Activated CD4-positive, alpha-beta T cell treated with anti-CD3 and anti-CD28 coated beads, Interleukin-2, amount 10 ng/mL, durations not matched to agents 7 days and 5 days (primary cell): Measurements from ENCODE around the gene GLO1. TPM values are rescaled to one million over a fixed set of nuclear protein-coding genes. Genes with fewer than 3 reads are reported as not detected.

Source experiments
- CTCF ChIA-PET: fragments of 350-600 bp; sonication (Branson Sonifier 250); formaldehyde crosslinking; loops from one replicate; lab custom pipeline; 2021; ENCODE audit warnings: antibody characterized with exemption; lab: Charles Lee
- POLR2A ChIA-PET: fragments of 350-600 bp; sonication (Branson Sonifier 250); formaldehyde crosslinking; loops from one replicate; lab custom pipeline; 2021; ENCODE audit warnings: antibody characterized with exemption; lab: Charles Lee
- DNase-seq: peaks from one replicate; pipeline ENCODE4 v3.0.0-alpha.2; 2020
- H3K27ac Mint-ChIP-seq: one replicate; pipeline ENCODE4 v1.8.0; 2021; ENCODE audit warnings: mild to moderate bottlenecking, moderate library complexity, mixed read lengths
- H3K27me3 Mint-ChIP-seq: one replicate; pipeline ENCODE4 v1.8.0; 2021; ENCODE audit warnings: mixed read lengths
- H3K36me3 Mint-ChIP-seq: one replicate; pipeline ENCODE4 v1.8.0; 2021; ENCODE audit warnings: low read depth, mixed read lengths
- H3K4me1 Mint-ChIP-seq: one replicate; pipeline ENCODE4 v1.8.0; 2021; ENCODE audit warnings: mixed read lengths
- H3K4me3 Mint-ChIP-seq: one replicate; pipeline ENCODE4 v1.8.0; 2021; ENCODE audit warnings: mild to moderate bottlenecking, moderate library complexity, mixed read lengths
- H3K9me3 Mint-ChIP-seq: one replicate; pipeline ENCODE4 v1.8.0; 2021; ENCODE audit warnings: mixed read lengths
- total RNA-seq, 2 experiments: library from RNA; stranded (reverse); gene quantifications; one replicate each; pipeline ENCODE4 v1.2.3, GENCODE V29; 2021

Gene GLO1
- total RNA-seq, 2 experiments from 2014 or later, result 77.1 to 85.6 TPM

DNA sequence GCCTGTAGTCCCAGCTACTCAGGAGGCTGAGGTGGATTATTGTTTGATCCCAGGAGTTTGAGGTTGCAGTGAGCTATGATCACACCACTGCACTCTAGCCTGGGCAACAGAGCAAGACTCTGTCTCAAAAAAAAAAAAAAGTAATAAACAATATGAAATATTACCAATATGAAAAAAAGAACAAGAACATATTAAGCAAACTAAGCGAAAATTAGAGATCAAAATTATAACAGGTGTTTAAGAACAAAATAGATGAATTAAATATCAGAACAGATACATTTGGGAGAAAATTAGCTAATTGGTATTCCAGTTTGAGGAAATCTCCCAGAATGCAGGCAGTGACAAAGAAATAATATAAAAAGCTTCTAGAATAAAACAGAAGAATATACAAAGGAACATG is 23.3 kb downstream of the GLO1 start:
- CTCF ChIA-PET, result interaction anchor here (2.0 kb wide), 1 partner anchor 8 kb away, joined by 4 read pairs; no protein-coding TSS in a partner anchor
- DNase-seq, result no peak

DNA sequence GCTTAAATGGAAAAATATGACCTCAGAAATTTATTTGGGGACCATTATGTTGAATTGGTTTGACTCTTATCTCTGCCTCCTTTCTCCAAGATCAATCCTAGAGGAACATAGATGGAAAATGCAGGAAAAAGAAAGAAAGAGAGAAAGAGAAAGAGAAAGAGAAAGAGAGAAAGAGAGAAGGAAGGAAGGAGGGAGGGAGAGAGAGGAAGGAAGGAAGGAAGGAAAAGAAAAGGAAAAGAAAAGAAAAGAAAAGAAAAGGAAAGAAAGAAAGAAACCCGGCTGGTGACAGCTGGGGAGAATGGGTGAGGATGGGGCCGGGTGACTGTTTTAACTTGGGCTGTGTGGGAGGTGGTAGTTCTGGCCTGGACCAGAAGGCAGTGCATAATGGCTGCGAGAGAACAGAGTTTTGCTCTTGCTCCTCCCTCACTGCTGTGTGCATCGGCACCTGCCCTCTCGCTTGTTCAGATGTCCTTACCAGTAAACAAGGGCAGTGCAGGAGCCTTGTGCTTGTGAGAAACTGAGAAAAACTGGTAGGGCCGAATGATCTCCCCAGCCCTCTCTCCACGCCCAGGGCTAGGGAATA is 24.7 kb downstream of the GLO1 start:
- no peak overlapping the region for H3K4me3 Mint-ChIP-seq
- CTCF ChIA-PET, result interaction anchor here (0.9 to 2.0 kb wide), 2 partner anchors 9 to 10 kb away, joined by 3 to 4 read pairs; no protein-coding TSS in a partner anchor
- no peaks in the 10 kb centered on the region for H3K27me3 Mint-ChIP-seq
- H3K36me3 Mint-ChIP-seq, result peaks cover 61% of the 10 kb centered on the region
- H3K9me3 Mint-ChIP-seq, result no peaks in the 10 kb centered on the region
- no peak for DNase-seq
- POLR2A ChIA-PET, result no interaction called here
- H3K27ac Mint-ChIP-seq, result no peak overlapping the region
- peaks cover 24% of the 10 kb centered on the region for H3K4me1 Mint-ChIP-seq

More for the DNA sequence above, 23.3 kb downstream of the GLO1 start:
- Mint-ChIP-seq H3K4me1 (peaks cover 10% of the 10 kb centered on the region), H3K9me3 (no peaks in the 10 kb centered on the region), H3K4me3 (no peak overlapping the region), H3K27me3 (no peaks in the 10 kb centered on the region), H3K36me3 (peaks cover 54% of the 10 kb centered on the region), H3K27ac (no peak overlapping the region)
- POLR2A ChIA-PET, result no interaction called here

DNA sequence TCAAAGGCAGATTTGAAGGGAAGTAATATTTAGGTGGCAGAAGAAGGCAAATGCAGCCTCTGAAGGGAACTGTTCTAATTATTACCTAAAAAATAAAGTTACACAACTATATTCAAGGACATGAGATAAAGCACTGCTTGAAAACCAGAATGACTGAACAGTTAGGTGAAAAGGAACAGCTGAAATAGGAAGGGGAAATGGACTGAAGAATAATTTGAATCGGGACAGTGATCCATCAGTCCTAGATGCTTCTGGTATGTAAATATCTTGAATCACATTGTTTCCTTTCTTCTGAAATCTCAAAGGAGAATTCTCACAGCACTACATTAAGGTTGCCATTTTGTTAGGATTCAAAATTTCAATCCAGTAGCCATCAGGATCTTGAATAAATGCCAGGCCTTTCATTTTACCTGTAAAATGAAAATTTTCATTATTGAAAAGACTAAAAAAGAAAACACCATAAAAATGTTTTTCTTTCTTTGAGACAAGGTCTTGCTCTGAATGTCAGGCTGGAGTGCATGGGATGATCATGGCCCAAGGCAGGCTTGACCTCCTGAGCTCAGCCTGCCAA is 25.9 kb downstream of the GLO1 start:
- H3K27me3 Mint-ChIP-seq, result no peaks in the 10 kb centered on the region
- H3K9me3 Mint-ChIP-seq, result no peaks in the 10 kb centered on the region
- H3K27ac Mint-ChIP-seq, result no peak overlapping the region
- H3K36me3 Mint-ChIP-seq, result peaks cover 56% of the 10 kb centered on the region
- ChIA-PET CTCF (interaction anchor here (1.0 kb wide), 1 partner anchor 9 kb away, joined by 4 read pairs; no protein-coding TSS in a partner anchor), POLR2A (no interaction called here)
- no peak for DNase-seq
- H3K4me1 Mint-ChIP-seq, result peaks cover 28% of the 10 kb centered on the region
- no peak overlapping the region for H3K4me3 Mint-ChIP-seq

DNA sequence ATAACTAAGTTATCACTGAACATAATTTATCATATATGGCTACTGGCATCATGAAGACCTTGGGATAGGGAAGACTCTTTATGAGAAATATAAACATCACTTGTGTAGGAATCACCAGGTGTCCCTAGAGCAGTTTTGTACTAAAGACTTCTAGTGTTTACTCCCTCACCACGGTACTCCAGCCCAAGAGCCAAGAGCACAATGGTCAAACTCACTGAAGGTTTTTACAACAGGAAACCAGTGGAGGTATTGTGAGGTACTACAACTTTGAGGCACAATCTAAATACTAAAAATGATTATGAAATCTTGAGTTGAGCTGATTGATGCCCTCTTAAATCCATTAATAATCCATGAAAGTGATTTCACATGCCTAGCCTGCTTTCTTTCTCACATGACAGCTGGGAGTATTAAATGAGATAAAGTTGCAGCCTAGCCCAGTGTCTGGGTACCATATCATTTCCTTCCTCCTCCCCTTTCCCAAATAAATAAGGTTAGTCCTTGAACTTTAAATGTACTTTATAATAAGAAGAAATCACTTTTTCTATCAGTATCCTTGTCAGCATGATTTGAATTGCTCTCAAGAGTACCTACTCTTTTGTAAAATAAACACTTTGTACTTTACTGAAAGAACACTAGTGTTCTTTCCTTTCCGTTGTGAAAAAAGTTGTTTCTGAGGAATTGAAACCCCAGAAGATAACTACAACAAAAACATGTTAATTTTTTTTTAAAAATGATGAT is 26.5 kb downstream of the GLO1 start:
- H3K4me1 Mint-ChIP-seq, result peaks cover 30% of the 10 kb centered on the region
- no peak overlapping the region for H3K27ac Mint-ChIP-seq
- ChIA-PET POLR2A (no interaction called here), CTCF (interaction anchor here (1.0 kb wide), 1 partner anchor 9 kb away, joined by 4 read pairs; no protein-coding TSS in a partner anchor)
- peaks cover 50% of the 10 kb centered on the region for H3K36me3 Mint-ChIP-seq
- no peaks in the 10 kb centered on the region for H3K27me3 Mint-ChIP-seq
- no peaks in the 10 kb centered on the region for H3K9me3 Mint-ChIP-seq
- no peak overlapping the region for H3K4me3 Mint-ChIP-seq
- DNase-seq, result no peak

DNA sequence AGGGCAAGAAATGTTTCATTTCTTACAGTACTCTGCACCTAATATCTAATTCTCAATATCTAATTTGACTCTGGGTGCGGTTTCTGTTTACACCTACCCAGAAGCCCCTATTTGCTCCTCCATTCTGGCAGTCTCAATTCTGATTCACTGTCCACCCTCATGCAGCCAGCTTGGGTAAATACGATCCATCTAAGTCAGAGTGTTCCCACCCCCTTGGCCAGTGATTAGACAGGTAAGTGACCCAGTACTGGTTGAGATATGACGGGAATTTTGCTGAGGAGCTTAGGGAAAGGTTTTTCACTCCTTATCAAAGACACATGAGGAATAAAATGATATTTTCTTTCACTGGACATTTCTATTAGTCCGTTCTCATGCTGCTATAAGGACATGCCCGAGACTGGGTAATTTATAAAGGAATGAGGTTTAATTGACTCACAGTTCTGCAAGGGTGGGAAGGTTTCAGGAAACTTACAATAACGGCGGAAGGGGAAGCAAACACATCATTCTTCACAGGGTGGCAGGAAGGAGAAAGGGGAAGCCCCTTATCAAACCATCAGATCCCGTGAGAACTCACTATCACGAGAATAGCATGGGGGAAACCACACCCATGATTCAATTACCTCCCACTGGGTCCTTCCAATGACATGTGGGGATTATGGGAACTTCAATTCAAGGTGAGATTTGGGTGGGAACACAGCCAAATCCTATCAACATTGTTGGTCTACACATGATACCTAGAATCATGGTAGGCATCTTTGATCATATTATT is 29.4 kb downstream of the GLO1 start:
- POLR2A ChIA-PET, result no interaction called here
- Mint-ChIP-seq H3K9me3 (no peaks in the 10 kb centered on the region), H3K4me1 (peaks cover 30% of the 10 kb centered on the region), H3K4me3 (no peak overlapping the region), H3K27ac (no peak overlapping the region), H3K27me3 (no peaks in the 10 kb centered on the region), H3K36me3 (peaks cover 42% of the 10 kb centered on the region)
- CTCF ChIA-PET, result interaction anchor here (0.5 to 1.3 kb wide), 4 partner anchors 16 to 32 kb away, joined by 3 read pairs; no protein-coding TSS in a partner anchor
- peak; percentile 8 for DNase-seq

DNA sequence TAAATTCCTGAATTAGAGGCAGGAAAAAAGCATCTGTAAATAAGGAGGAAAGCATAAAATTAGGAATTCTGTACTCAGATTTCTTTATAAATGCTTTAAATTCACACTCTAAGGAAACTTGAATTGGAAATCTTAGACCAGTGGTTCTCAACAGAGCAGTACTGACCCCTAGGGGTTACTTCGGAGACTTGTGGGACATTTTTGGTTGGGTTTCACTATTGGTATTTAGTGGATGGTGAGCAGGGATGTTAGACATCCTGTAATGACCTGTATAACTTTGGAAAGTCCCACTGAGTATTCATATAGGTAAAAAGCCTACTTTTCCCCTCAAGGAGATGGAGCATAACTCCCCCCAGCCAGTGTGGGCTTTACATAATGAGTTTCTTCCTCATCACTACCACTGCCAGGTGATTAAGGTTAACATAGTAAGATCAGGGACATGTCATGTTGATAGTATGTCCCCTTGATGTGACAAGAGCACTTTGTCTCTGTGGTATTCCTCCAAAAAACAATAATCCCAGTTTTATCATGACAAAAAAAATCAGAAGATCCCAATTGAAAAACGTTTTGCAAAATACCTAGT is 31.0 kb downstream of the GLO1 start:
- no peak overlapping the region for H3K4me3 Mint-ChIP-seq

DNA sequence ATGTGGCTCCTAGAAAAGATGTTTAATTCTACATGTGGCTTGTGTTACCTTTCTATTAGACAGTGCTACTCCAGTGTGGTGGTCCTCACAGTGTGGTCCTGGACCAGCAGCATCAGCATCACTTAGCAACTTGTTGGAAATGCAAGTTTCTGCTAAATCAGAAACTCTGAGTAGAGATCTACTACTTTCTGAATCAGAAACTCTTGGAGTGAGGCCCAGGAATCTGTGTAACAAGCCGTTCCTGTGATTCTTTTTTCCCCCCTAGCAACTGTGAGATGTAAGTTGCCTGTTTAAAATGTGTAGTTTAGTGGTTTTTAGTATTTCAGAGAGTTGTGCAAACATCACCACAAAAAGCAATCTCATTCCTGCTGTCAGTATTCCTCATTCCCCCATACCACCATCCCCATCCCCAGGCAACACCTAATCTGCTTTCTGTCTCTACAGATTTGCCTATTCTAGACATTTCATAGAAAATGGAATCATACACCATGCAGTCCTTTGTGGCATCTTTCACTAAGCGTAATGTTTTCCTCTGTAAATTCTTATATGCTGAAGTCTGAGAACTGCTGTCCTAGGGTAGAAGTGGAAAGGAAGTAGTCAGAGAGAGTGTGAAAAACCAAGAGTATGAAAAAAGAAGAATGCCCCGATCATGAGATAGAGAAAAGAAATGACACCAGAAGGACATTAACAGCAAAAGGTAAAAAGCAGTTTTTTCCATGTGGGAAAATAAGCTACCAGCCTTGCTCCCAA is 44.4 kb downstream of the GLO1 start:
- Mint-ChIP-seq H3K9me3 (no peaks in the 10 kb centered on the region), H3K27me3 (no peaks in the 10 kb centered on the region), H3K36me3 (peaks cover 3% of the 10 kb centered on the region), H3K4me1 (no peaks in the 10 kb centered on the region), H3K27ac (no peak overlapping the region), H3K4me3 (no peak overlapping the region)
- ChIA-PET POLR2A (no interaction called here), CTCF (interaction anchor here (1.1 kb wide), 1 partner anchor 14 kb away, joined by 3 read pairs; no protein-coding TSS in a partner anchor)
- DNase-seq, result no peak

More for the DNA sequence above, 31.0 kb downstream of the GLO1 start:
- no peaks in the 10 kb centered on the region for H3K9me3 Mint-ChIP-seq
- no peak overlapping the region for H3K27ac Mint-ChIP-seq
- peak; percentile 45 for DNase-seq
- H3K4me1 Mint-ChIP-seq, result peaks cover 24% of the 10 kb centered on the region
- CTCF ChIA-PET, result interaction anchor here (1.2 kb wide), 1 partner anchor 14 kb away, joined by 3 read pairs; no protein-coding TSS in a partner anchor
- H3K36me3 Mint-ChIP-seq, result peaks cover 34% of the 10 kb centered on the region
- POLR2A ChIA-PET, result no interaction called here
- no peaks in the 10 kb centered on the region for H3K27me3 Mint-ChIP-seq

DNA sequence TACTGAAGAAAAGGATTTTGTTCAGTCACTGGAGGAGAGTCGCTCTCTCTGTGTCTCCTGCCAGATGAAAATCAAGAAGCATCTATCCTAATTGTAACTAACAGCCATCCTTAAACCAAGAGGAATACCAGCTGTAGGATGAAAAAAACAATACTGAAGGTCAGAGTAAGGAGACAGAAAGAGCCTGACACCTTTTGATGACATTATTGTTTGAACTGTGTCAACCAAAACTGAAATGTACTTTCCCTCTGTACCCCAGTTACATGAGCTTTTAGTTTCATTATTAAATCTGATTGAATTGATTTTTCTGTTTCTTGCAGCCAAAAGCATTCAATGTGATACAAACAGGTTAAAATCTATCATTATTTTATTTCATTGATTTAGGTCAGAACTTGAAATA is 46.0 kb downstream of the GLO1 start:
- Mint-ChIP-seq H3K9me3 (no peaks in the 10 kb centered on the region), H3K27me3 (no peaks in the 10 kb centered on the region), H3K4me3 (no peak overlapping the region), H3K36me3 (peaks cover 3% of the 10 kb centered on the region), H3K4me1 (no peaks in the 10 kb centered on the region), H3K27ac (no peak overlapping the region)
- CTCF ChIA-PET, result interaction anchor here (0.6 kb wide), 1 partner anchor 8 kb away, joined by 4 read pairs; no protein-coding TSS in a partner anchor
- POLR2A ChIA-PET, result no interaction called here
- no peak for DNase-seq

DNA sequence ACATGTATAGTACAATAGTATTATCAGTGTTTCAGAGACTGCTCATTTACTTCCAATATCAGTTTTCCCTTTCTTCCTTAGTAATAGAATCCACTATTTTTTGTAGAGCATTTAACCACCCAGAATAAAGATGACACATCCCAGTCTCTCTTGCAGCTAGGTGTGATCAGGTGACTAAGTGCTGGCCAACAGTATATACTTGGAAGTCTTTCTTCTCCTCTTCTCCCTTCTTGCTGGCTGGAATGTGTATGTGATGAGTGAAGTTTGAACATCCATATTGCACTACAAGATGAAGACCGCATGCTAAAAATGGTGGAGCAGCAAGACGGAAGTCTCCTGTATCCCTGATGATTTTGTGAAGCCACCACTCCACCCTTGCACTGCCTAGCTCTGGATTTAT is 48.7 kb downstream of the GLO1 start:
- ChIA-PET CTCF (interaction anchor here (0.7 kb wide), 1 partner anchor 39 kb away, joined by 3 read pairs; no protein-coding TSS in a partner anchor), POLR2A (no interaction called here)
- no peaks in the 10 kb centered on the region for H3K27me3 Mint-ChIP-seq
- no peak overlapping the region for H3K27ac Mint-ChIP-seq
- no peak overlapping the region for H3K4me3 Mint-ChIP-seq
- peaks cover 5% of the 10 kb centered on the region for H3K9me3 Mint-ChIP-seq
- peaks cover 5% of the 10 kb centered on the region for H3K36me3 Mint-ChIP-seq
- no peak for DNase-seq
- no peaks in the 10 kb centered on the region for H3K4me1 Mint-ChIP-seq

DNA sequence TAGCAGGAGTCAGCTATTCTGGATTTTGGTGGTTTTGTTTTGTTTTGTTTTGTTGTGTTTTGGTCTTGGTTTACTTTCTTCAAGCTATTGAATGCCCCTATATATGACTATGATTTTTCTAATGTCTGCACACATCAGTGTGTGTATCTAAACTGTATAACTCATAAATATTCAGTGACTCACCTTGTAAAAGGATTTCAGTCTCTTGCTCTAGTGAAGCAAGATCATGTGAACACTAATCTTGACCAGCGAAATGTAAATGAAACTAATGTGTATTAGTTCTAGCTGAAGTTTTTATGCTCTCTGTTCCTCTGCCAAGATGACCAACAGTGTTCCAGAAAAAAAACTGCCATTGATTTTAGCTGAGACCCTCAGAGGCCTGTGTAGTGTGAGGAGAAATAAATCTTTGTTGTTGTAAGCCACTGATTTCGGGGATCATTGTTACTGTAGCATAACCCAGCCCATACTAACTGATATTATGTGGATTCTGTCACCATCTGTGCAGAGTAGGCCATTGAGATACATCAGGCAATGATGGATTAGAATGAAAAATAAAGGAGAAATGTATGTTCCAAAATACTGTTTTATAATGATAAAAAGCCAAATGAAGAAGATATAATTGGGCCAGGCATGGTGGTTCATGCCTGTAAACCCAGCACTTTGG is 51.7 kb downstream of the GLO1 start:
- Mint-ChIP-seq H3K4me3 (no peak overlapping the region), H3K4me1 (no peaks in the 10 kb centered on the region), H3K36me3 (peaks cover 1% of the 10 kb centered on the region), H3K27me3 (no peaks in the 10 kb centered on the region), H3K27ac (no peak overlapping the region), H3K9me3 (peaks cover 5% of the 10 kb centered on the region)
- CTCF ChIA-PET, result interaction anchor here (0.5 kb wide), 1 partner anchor 924 kb away, joined by 3 read pairs; no protein-coding TSS in a partner anchor
- DNase-seq, result no peak
- POLR2A ChIA-PET, result no interaction called here

DNA sequence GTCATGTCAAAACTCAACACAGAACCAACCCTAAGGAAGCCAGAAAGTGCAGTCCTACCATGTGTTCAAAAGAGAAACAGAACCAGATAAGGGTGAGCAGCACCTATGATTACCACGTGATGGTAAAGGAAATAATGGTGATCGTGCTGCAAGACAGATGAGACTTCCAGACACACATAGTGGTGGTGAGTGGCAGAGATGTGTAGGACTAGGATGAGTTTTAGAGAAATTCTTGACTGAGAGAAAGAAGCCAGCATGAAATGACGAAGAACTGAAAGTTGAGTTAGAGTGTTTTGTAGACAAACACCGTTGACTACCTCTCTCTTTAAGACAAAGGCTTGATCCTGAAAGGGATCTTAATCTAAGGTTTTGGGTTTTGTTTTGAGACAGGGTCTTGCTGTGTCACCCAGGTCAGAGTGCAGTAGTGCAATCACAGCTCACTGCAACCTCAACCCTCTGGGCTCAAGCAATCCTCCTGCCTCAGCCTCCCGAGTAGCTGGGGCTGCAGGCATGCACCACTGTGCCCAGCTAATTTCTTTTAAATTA is 52.7 kb downstream of the GLO1 start:
- H3K27me3 Mint-ChIP-seq, result no peaks in the 10 kb centered on the region

More for the DNA sequence above, 52.7 kb downstream of the GLO1 start:
- Mint-ChIP-seq H3K4me1 (no peaks in the 10 kb centered on the region), H3K27ac (no peak overlapping the region), H3K4me3 (no peak overlapping the region), H3K36me3 (peaks cover 1% of the 10 kb centered on the region), H3K9me3 (peaks cover 5% of the 10 kb centered on the region)
- no peak for DNase-seq
- ChIA-PET CTCF (no interaction called here), POLR2A (no interaction called here)
